Measurements from ENCODE around the gene ATOH8.

GRCh38 chr2:85735691-85736090, 18.1 kb upstream of the ATOH8 start:
- no peak for TF ChIP-seq CTCF (IDR thresholded peaks at IDR 0.05)
- no peak for TF ChIP-seq EZH2 (IDR thresholded peaks at IDR 0.05; ENCODE audit: borderline replicate concordance, insufficient read depth, low read depth, low read length, poor library complexity, severe bottlenecking)
